Caco-2 (cell line): ENCODE measurements around the gene FFAR3. TPM values are rescaled to one million over a fixed set of nuclear protein-coding genes. Genes with fewer than 3 reads are reported as not detected.

ENCODE experiments used
- BruUV-seq: library from RNA; stranded (reverse); fragments of 400-500 nt; replicated peaks from 2 replicates; lab custom pipeline; 2021; lab: Mats Ljungman, UMichigan
- CTCF ChIA-PET: fragments of 300-600 bp; sonication (Branson Sonifier 250); formaldehyde crosslinking; loops from one replicate; lab custom pipeline; 2022; ENCODE audit warnings: antibody characterized with exemption; lab: Charles Lee
- POLR2A ChIA-PET: fragments of 300-600 bp; sonication (Branson Sonifier 250); formaldehyde crosslinking; loops from one replicate; lab custom pipeline; 2022; ENCODE audit warnings: antibody characterized with exemption; lab: Charles Lee
- DNase-seq, 2 experiments: peaks; one replicate each; pipeline versions ENCODE4 v3.0.0 to v3.0.0-alpha.2; 2020 to 2022
- H3K27me3 ChIP-seq: replicated peaks from 2 replicates; pipeline ENCODE4 v1.6.0; 2011; ENCODE audit warnings: low read length; ENCODE audit not compliant: control insufficient read depth, insufficient read depth
- H3K36me3 ChIP-seq: 2 replicates; pipeline ENCODE4 v1.5.1; 2011; ENCODE audit warnings: low read length; ENCODE audit not compliant: control insufficient read depth, insufficient read depth
- H3K4me1 ChIP-seq: fragments of 250-450 bp; sonication (Bioruptor Pico); 2 replicates; pipeline ENCODE4 v1.5.1; 2020; ENCODE audit warnings: mild to moderate bottlenecking
- H3K4me3 ChIP-seq: 2 replicates; pipeline ENCODE4 v1.5.1; 2011; ENCODE audit warnings: low read depth, mild to moderate bottlenecking, control low read depth, low read length
- H3K9me3 ChIP-seq: fragments of 250-450 bp; sonication (Bioruptor Pico); 2 replicates; pipeline ENCODE4 v1.5.1; 2020; ENCODE audit warnings: mild to moderate bottlenecking, moderate library complexity
- H3K27ac Mint-ChIP-seq: one replicate; pipeline ENCODE4 v1.8.0; 2022; ENCODE audit warnings: mixed read lengths; ENCODE audit not compliant: unreplicated experiment
- H3K27me3 Mint-ChIP-seq: one replicate; pipeline ENCODE4 v1.8.0; 2022; ENCODE audit warnings: mixed read lengths; ENCODE audit not compliant: insufficient read depth, unreplicated experiment
- H3K36me3 Mint-ChIP-seq: one replicate; pipeline ENCODE4 v1.8.0; 2022; ENCODE audit warnings: mild to moderate bottlenecking, mixed read lengths; ENCODE audit not compliant: insufficient read depth, unreplicated experiment
- H3K4me1 Mint-ChIP-seq: one replicate; pipeline ENCODE4 v1.8.0; 2022; ENCODE audit warnings: low read depth, mixed read lengths; ENCODE audit not compliant: unreplicated experiment
- H3K4me3 Mint-ChIP-seq: one replicate; pipeline ENCODE4 v1.8.0; 2022; ENCODE audit warnings: mild to moderate bottlenecking, moderate library complexity, mixed read lengths; ENCODE audit not compliant: unreplicated experiment
- H3K9me3 Mint-ChIP-seq: one replicate; pipeline ENCODE4 v1.8.0; 2022; ENCODE audit warnings: mixed read lengths; ENCODE audit not compliant: unreplicated experiment
- CTCF ChIP-seq, 2 experiments: fragments of 200-600 bp in 1 of 2; IDR thresholded peaks; 1 replicate in 1 of 2; 2 replicates in 1 of 2; pipeline versions ENCODE4 v1.5.1 to v1.8.0; 2011 to 2022; ENCODE audit warnings: antibody characterized with exemption in 1 of 2, control low read depth in 1 of 2, inconsistent platforms in 1 of 2, low read depth in 1 of 2, low read length in 1 of 2, mild to moderate bottlenecking in 1 of 2, moderate library complexity in 1 of 2; ENCODE audit not compliant: insufficient read depth in 1 of 2, severe bottlenecking in 1 of 2, unreplicated experiment in 1 of 2
- intact Hi-C: fragments of 100-400 bp; cut with micrococcal nuclease; formaldehyde crosslinking; loops from one replicate; pipeline ENCODE4 v1.10.0; 2022; ENCODE audit not compliant: unreplicated experiment
- total RNA-seq: library from RNA; stranded (reverse); gene quantifications from 2 replicates; pipeline ENCODE4 v1.2.3, GENCODE V29; 2022

FFAR3 gene
- total RNA-seq, 1 experiment from 2014 or later = not detected

DNA sequence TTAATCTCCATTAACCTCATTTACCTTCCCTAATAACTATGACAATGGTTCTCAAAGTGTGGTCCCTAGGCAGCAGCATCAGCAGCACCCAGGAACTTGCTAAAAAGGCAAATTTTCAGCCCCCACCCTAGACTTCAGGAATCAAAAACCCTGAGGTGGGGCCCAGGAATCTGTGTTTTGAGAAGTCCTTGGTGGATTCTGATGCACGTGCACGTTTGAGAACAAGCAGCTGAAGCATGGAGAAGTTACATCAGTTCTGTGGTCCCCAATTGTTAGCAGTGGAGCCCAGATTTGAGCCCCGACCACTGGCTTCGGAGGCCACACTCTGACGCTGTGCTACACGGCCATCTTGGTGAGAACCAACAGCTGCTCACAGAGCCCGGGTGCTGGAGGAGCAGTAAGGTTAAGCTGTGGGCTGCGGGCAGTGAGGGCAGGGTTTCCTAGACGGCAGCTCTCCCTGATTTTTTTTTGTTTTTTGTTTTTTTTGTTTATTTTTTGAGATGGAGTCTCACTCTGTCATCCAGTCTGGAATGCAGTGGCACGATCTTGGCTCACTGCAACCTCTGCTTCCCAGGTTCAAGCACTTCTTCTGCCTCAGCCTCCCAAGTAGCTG, 43.3 kb upstream of the FFAR3 start:
- no peak for DNase-seq
- ChIA-PET CTCF (interaction anchor here (0.6 kb wide), 1 partner anchor 47 kb away, joined by 3 read pairs; no protein-coding TSS in a partner anchor), POLR2A (no interaction called here)
- Histone ChIP-seq H3K27me3 (no peaks in the 10 kb centered on the region), H3K4me3 (no peak overlapping the region), H3K9me3 (no peaks in the 10 kb centered on the region), H3K36me3 (no peaks in the 10 kb centered on the region), H3K4me1 (peaks cover 21% of the 10 kb centered on the region)
- no TSS peak for BruUV-seq
- intact Hi-C loops = no loop called here
- no peak overlapping the region for H3K27ac Mint-ChIP-seq
- H3K4me3 Mint-ChIP-seq = no peak overlapping the region
- H3K36me3 Mint-ChIP-seq = no peaks in the 10 kb centered on the region
- H3K9me3 Mint-ChIP-seq = no peaks in the 10 kb centered on the region
- TF ChIP-seq CTCF (IDR thresholded peaks at IDR 0.05; ENCODE audit: insufficient read depth in 1 of 2, low read depth in 1 of 2, low read length in 1 of 2, severe bottlenecking in 1 of 2, unreplicated experiment in 1 of 2) = no peak
- H3K4me1 Mint-ChIP-seq = peaks cover 14% of the 10 kb centered on the region
- H3K27me3 Mint-ChIP-seq = no peaks in the 10 kb centered on the region

DNA sequence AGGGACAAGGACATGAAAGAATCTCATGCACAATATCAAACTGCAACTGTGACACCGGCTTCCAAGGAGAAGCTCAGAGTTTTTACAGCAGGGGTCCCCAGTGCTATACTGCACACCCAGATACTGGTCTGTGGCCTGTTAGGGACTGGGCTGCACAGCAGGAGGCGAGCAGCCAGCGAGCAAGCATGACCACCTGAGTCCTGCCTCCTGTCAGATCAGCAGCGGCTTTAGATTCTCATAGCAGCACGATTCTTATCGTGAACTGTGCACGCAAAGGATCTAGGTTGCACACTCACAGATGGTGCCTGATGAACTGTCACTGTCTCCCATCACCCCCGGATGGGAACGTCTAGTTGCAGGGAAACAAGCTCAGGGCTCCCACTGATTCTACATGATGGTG, 42.4 kb upstream of the FFAR3 start:
- POLR2A ChIA-PET = no interaction called here
- no peaks in the 10 kb centered on the region for H3K27me3 ChIP-seq
- peaks cover 14% of the 10 kb centered on the region for H3K4me1 Mint-ChIP-seq
- no peaks in the 10 kb centered on the region for H3K36me3 Mint-ChIP-seq
- H3K27ac Mint-ChIP-seq = no peak overlapping the region
- no peak overlapping the region for H3K4me3 Mint-ChIP-seq
- H3K9me3 Mint-ChIP-seq = no peaks in the 10 kb centered on the region
- H3K9me3 ChIP-seq = no peaks in the 10 kb centered on the region
- no peak for TF ChIP-seq CTCF (IDR thresholded peaks at IDR 0.05; ENCODE audit: insufficient read depth in 1 of 2, low read depth in 1 of 2, low read length in 1 of 2, severe bottlenecking in 1 of 2, unreplicated experiment in 1 of 2)
- H3K4me3 ChIP-seq = no peak overlapping the region
- H3K36me3 ChIP-seq = no peaks in the 10 kb centered on the region
- H3K27me3 Mint-ChIP-seq = no peaks in the 10 kb centered on the region
- H3K4me1 ChIP-seq = peaks cover 12% of the 10 kb centered on the region
- CTCF ChIA-PET = interaction anchor here (0.6 kb wide), 1 partner anchor 48 kb away, joined by 3 read pairs; no protein-coding TSS in a partner anchor
- DNase-seq = no peak
- intact Hi-C loops = no loop called here
- no TSS peak for BruUV-seq

DNA sequence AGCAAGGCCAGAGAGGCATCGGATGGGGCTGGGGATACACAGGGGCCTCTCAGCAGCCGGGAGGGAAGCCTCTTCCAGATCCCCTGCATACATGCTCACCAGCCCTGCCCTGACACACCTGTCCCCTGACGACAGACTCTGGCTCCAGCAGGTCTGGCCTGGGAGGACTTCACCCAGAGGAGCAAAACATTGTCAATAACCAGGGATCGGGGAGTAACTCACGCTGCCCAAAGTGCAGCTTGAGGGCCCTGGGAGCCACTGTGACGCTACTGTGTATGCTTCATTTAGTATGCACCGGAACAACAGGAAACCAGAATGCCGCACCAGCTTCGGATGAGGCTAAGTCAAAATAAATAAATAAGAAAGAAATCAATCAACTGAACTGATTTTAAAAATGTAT, 41.7 kb upstream of the FFAR3 start:
- CTCF ChIA-PET = no interaction called here
- H3K9me3 Mint-ChIP-seq = no peaks in the 10 kb centered on the region
- Histone ChIP-seq H3K36me3 (no peaks in the 10 kb centered on the region), H3K4me3 (no peak overlapping the region), H3K4me1 (peaks cover 8% of the 10 kb centered on the region), H3K9me3 (no peaks in the 10 kb centered on the region; the same call in 1 of the 2 replicates), H3K27me3 (no peaks in the 10 kb centered on the region)
- intact Hi-C loops = no loop called here
- no peak for DNase-seq
- BruUV-seq = no TSS peak
- POLR2A ChIA-PET = no interaction called here
- peaks cover 14% of the 10 kb centered on the region for H3K4me1 Mint-ChIP-seq
- no peak for TF ChIP-seq CTCF (IDR thresholded peaks at IDR 0.05; ENCODE audit: insufficient read depth in 1 of 2, low read depth in 1 of 2, low read length in 1 of 2, severe bottlenecking in 1 of 2, unreplicated experiment in 1 of 2)
- no peaks in the 10 kb centered on the region for H3K36me3 Mint-ChIP-seq
- no peak overlapping the region for H3K27ac Mint-ChIP-seq
- H3K27me3 Mint-ChIP-seq = no peaks in the 10 kb centered on the region
- H3K4me3 Mint-ChIP-seq = no peak overlapping the region
